ENCODE measurements around the gene CLASP2.

Gene CLASP2

DNA sequence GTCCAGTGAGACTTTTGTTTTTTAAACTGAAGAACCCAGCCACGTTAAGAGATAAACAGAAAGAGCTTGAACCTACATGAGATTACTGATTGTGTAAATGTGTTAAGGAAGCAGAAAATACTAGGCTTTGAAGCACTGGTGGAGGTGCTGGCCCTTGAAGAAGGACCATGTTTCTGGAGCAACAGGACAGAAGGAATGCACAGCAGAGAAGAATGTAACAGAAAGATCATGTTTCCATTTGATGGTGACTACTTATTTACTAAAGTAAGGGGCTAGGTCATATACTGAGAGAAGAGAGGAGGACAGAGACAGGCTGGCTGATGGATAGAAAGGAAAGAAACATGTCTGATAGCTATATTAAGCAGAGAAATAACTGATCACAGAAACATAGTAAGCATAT, 88.8 kb downstream of the CLASP2 start:
- DNase-seq, result no peak

DNA sequence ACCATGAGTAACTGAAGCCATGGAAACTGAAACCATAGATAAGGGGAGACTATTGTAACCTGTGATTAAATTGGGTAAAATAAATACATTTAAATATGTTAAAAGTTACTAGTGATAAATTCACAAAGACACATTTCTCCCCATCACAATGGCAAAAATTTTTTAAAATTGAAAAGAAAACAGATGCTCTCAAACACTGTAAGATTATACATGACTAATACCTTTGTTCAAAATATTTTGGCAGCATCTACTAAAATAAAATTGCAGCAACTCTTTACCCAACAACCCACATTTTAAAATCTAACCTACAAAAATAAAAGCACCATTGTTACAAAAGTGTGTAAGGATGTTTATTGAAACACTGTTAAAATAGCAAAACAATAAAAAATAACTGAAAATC, 93.3 kb downstream of the CLASP2 start:
- no peak for DNase-seq

DNA sequence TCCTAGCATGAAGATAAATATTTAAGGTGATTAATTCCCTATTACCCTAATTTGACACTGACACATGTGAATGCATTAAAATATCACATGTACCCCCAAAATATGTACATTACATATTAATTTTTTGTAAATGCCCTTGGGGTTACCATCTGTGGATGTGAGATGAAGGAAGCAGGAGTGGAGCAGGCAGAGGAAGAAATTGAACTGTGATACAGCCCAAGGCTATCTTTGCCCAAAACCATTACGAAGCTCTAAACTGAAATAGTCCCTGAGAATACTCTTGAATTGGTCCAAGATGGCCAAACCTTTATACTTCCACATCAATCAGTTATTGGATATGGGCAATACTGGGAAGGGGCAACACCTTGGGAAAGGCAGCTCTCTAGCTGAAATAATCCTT, 105.0 kb downstream of the CLASP2 start:
- DNase-seq, result no peak

DNA sequence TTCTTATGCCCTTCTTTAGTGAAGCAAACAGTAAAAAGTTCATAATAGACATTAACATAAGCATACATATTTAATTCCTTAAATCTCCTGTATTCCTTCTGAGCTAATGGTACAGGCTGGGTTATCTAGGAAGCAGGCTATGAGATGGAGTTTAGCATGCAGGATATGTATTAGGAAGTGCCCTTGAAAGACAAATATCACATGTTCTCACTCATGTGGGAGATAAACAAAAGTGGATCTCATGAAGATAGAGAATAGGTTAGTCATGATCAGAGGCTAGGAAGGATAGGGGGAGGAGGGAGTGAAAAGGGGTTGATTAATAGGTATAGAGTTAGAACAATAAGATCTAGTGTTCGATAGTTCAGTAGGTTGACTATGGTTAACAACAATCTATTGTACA, 105.4 kb downstream of the CLASP2 start:
- DNase-seq, result no peak

DNA sequence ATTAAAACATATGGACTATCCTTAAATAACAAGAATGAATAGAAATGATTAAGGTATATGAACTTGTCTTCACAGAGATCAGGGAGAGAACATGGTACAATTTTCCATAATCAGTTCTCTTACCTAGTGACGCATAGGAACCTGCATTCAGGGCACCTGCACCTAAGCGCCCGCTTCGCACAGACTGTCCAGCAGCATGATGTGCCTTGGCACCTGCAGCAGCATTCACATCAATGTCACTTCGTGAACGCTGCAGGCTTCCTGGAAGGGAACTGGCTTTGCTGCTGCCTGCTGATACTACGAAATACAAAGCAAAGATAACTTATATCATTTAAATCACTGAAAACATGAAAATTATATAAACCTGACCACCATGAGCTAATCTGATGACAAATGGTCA, 115.2 kb downstream of the CLASP2 start:
- no peak for DNase-seq

DNA sequence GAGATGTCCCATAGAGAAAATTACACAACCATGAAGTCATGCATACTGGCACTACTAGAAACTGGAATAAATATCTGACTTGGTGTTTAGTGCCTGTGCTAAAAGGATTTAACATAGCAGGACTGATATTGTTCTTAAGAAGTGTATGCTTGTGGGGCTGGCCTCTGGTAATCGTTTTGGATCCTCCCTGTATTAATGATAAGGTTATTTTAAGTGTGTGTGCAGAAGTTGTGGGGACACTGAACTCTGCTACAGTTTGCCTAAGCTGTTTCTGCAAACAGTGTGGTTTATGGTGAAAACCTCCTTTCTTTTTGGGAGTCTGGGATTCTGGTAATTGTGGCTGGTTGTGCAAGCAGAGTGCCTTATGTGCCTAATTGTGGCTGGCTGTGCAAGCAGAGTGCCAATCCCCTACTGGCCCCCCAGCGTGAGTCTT, 120.8 kb downstream of the CLASP2 start:
- no peak for DNase-seq

DNA sequence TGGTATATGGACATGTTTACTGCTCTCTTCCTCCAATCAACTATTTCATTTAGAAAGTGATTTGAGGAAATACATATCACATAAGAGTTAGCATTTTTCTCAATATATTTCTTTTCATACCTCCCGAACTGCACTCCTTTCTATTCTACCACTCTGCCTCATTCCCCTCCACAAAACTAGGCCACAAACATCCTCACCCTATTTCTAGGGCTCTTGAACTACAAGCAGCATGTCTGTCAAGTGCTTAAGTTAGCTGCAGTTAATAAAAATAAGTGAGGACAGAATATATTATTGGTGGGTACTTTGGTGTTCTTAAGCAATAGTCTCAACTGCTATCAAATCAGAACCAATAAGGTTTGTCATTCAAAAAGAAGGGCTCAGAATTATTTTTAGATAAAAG, 125.1 kb downstream of the CLASP2 start:
- DNase-seq, result no peak

DNA sequence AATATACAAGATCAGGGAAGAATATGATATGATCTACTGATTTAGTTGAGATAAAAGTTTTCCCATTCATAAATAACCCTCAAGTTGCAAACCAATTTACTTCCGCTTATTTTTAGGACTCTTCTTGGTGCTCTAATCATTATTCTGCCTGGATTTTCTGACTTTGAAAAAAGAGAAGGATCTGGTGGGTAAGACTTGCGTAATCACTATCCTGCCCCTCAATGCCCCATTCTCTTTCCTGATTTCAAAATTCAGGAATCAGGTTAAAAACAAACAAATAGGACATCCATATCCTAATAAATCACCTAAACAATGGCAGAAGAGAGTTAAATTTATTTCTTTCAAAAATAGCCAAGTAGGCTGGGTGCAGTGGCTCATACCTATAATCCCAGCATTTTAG, 127.5 kb downstream of the CLASP2 start:
- DNase-seq, result no peak

DNA sequence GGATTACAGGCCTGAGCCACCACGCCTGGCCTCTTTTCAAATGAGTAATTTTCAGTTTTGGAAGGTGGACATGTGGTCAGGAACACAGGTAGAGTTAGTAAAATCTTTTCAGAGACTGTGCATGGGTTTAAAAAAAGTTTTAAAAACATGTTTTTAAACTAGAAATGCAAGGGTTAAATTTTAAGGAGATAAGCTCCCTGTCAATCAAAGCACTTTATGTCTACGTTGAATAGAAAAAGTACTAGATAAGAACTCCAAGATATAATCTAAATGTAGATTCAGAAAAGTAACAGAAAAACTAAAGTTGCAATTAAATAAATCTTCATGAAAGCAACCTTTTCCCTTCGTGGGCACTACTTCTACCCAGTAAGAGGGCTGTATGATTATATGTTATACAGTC, 131.7 kb downstream of the CLASP2 start:
- no peak for DNase-seq

DNA sequence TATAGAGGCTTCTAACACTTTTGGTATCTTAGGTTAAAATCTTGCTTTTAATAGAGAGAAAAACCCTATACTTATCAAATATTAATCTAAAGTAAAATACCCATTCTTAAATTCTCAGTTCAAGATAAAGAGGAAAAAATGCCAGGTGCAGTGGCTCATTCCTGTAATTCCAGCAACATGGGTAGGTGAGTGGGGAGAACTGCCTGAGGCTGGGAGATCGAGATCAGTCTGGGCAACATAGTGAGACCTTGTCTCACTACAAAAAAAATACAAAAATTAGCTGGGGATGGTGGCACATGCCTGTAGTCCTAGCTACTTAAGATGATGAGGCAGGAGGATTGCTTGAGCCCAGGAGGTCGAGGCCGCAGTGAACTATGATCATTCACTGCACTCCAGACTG, 135.8 kb downstream of the CLASP2 start:
- DNase-seq, result no peak

DNA sequence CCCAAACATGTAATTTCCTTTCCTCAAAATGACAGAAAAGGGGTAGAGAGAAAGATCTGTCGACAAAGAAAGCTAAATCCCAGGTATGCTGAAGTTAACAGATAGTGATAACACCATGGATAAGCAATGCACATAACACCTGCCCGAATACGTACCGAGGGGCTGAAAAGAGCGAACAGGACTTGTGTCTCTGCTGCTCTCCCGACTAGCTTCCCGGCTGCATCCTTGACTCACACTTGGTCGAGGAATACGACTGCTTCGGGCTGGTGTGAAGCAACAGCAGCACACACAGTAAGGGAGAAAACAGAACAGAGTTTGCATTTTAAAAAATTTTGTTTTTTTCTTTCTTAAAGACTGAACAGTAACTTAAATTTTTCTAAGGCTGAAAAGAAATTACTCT, 136.4 kb downstream of the CLASP2 start:
- DNase-seq, result no peak

DNA sequence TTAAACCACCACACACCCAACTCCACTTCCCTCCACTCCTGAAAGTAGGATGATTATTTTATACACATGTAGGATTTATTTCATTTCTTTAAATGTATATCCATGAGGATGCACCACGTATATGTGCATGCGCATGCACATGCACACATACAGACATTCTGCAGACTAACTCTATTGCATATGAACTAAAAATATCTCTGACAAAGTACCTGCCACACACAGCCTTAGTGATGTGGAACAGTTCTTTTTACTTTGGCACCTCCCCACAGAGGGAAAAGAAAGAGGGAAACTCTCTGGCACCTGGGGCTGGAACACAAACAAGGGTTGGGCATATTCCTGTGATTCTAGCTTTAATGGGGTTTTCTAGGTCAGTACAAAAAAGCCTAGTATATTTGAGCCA, 138.2 kb downstream of the CLASP2 start:
- no peak for DNase-seq

DNA sequence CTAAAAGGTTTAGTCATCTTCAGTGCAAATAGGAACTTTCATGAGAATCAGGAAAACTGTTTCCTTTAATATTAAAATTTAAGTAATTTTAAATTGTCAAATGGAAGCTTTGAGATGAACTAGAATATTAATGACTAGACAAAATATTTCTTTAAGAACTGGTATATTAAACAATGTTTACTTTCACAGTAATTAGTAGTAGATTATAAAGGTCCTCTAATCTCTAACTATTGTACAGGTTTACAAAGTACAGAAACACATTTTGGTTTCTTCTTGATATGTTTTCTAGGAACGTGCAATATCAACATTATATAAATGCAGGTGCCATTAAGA, 138.9 kb downstream of the CLASP2 start:
- no peak for DNase-seq

DNA sequence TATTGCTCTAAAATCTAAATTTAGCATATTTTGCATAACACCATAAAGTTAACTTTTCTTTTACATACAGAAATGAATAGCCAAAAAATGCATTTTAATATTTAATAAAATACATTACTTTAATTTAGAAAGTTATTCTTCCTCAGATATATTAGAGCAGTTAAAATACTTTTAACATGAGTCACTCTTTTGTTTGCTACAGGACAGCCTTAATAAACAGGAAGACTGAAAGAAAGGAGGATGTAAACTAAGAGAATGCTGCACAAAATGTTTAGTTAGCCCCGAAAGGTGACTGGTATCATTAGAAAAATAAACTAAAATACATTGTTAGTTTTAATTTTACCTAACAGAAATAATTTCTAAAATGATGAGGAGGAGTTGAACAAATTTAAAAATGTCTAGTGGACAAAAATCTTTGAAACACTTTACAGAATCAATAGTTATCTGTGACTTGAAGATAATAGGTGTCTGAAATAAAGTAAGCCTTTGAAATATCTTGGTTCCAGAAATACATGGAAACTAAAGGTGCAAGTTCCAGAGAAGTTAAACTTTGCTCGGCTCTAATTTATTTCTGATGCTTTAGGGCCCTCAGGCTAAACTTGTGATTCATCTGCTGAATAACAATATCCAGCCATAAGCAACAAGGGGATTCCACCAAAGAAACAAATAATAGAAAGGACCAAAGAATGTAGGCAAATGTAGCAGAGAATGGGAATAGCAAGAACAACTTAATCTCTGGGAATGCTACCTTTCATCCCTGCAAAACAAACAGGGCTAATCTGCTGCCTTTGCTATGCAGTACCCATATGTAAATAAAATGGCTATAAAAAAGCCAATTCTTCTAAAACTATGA, 139.5 kb downstream of the CLASP2 start:
- DNase-seq, result no peak

DNA sequence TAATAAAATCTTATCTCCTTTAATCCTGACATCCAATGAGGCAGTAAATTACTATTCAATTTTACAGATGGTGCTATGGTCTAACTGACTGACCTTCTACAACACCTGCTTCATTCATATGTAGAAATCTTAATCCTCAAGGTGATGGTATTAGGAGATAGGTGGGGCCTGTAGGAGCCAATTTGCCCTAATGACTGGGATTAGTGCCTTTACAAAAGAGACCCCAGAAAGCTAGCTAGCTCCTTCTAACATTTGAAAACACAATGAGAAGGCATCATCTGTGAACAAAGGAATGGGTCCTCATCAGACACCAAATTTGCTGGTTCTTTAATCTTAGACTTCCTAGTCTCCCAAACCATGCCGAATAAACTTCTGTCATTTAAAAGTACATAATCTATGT, 140.5 kb downstream of the CLASP2 start:
- no peak for DNase-seq

DNA sequence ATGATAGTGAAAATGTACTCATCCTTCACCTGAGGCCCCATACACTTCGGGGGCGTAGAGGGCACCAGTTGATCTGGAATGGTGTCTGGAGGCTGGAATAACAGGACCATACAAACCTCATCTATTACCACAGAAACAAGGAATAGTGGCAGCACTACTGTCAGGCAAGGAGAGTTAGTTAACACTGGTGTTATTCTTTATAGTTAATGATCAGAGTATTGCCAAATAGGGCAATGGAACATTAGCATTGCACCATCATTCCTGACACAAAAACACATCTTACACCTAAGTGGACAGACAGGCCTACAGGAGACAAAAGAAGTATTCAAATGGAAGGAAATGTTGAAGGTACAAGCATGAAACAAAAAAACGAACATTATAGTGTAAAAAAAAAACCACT, 140.9 kb downstream of the CLASP2 start:
- no peak for DNase-seq

DNA sequence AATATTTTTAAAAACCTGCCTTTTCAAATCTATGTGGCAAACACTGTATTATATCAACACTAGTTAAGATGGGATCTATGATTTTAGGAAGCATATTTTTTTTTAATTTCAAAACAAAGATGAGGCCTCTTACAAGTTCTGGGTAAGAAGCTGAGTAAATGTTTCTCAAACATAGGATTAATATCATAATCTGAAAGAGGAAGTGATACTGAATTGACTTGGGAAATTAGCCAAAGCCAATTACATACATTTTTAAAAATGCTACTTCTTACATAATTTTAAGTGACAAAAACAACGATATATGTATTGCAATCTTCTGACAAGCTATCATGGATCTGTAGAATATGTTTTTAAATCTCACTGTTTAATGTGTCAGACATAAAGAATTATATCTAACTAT, 142.7 kb downstream of the CLASP2 start:
- no peak for DNase-seq

DNA sequence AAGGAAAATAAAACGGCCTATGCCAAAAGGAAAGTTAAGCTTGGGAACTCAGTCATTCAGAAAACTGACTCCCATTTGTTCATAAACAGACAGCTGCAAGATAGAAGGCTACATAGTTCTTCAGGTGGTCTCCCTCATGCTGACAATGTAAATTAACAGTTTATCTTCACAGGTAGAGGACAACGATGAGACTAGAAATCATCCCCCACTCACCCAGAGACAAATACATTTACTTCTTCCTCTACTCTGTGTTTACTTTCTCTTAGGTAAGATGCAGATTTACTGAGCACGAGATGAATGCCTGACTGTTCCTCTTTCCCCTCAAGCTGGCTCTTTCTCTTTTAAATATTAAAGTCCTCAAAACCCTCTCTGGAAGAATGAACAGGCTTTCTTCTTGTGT, 160.2 kb downstream of the CLASP2 start:
- no peak for DNase-seq

DNA sequence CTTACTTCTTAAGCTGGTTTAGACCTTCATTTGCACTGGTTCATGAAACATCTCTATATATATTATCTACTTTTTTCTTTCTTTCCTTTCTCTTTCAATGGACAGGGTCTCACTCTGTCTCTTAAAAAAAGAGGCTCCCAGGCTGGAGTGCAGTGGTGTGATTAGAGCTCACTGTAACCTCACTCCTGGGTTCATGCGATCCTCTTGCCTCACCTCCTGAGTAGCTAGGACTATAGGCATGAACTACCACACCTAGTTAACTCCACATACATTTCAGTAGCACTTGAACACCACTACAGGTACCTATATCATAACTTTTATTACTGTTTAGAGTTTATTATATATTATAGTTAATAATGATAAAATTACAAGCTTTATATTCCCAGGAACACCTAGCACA, 160.8 kb downstream of the CLASP2 start:
- DNase-seq, result no peak

DNA sequence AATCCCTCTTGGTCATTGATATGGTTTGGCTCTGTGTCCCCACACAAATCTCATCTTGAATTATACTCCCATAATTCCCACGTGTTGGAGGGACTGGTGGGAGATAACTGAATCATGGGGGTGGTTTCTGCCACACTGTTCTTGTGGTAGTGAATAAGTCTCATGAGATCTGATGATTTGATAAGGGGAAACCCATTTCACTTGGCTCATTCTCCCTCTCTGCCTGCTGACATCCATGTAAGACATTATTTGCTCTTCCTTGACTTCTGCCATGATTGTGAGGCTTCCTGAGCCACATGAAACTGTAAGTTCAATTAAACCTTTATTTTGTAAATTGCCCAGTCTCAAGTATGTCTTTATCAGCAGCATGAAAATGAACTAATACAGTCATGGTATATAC, 171.0 kb downstream of the CLASP2 start:
- no peak for DNase-seq

DNA sequence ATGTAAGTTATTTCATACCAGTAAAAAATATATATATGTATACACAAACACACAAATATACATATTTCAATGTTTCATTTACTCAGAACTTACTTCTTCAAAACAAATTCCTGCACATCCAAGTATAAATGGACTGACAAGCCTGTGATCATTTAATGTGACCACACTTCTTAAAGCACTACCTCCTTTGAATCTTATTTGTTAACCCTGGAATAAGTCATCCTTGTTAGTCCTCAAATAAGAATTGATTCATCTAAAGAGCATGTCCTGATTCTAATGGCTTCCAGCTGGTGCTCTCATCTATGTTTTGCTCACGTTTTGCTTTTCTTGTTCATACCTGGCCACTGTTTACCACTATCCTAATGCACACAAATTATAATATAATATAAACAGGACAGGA, 173.9 kb downstream of the CLASP2 start:
- no peak for DNase-seq

DNA sequence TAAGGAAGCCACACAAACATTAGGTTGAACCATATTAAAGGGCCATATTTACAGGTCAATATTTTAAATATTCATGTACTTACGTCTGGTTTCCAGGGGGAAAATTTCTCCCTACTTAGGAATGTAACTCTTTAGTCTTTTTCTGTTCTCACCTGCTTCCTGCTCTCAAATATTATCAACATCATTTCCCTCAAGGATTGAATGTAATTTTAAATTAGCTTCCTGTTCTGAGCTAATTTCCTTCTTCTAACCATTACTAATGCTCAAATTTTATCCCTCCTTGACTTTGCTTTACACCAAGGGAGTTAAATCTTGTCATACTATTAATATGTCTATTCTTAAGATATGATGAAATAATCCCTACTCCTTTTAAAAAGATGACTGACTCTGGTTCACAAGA, 174.5 kb downstream of the CLASP2 start:
- no peak for DNase-seq

DNA sequence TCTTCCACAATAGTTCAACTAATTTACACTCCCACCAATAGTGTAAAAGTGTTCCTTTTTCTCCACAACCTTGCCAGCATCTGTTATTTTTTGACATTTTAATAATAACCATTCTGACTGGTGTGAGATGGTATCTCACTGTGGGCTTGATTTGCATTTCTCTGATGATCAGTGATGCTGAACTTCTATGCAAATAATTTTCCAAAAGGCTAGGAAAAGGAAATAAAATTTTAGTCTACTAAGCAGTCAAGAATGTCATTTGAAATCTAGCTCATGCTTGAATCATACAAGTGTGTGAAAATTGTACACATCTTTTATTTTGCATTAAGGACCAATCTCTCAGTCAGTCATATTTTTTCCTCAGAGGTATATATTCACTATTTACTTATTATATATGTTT, 176.1 kb downstream of the CLASP2 start:
- no peak for DNase-seq

DNA sequence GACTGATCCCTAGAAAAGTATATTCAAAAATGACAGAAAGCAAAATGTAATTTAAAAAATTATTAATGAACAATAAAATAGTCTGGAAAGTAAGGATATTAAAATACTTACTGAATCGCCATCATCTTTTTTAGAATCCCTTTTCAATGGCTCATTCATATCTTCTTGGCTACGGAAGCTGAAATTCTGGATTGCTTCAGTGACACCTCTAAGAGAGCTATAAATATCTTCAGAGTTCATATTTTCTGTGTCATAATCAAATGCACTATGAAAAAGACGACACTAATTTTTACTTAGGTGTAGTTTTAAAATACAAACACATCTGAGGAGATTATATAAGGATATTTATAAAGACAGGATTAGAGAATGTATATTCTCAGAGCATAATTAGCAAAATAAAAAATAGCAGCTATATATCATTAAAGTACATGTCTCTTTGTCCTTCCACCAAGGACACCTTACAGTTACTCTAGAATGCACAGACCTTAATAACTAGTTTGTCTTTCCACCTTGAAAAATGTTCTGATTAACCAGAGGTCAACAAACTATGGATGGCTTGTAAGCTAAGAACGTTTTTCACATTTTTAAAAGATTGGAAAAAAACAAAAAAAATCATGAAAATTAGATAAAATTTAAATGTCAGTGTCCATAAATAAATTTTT, 179.2 kb downstream of the CLASP2 start:
- DNase-seq, result no peak

DNA sequence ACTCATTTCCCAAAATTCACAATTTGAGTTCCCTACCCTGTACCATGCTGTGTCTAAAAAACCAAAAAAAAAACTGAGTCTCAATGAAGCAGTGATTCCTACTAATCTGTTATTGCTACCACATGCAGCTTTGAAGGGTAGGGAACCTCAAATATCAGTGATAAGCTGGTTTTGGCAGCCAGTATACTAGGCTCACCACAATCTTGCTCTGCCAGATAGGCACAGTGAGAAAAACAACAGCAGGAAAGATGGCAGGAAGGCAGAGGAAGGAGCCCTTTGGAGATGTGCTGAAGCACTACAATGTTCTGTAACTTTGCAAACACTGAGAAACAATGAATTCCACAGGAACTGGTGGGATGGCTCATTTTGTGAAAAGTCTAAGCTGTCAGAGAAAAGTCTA, 180.9 kb downstream of the CLASP2 start:
- DNase-seq, result no peak
